Measurements from ENCODE around the gene THBS1. TPM values are rescaled to one million over a fixed set of nuclear protein-coding genes. Genes with fewer than 3 reads are reported as not detected.

Gene THBS1
- polyA plus RNA-seq, 1 donor = 184 TPM

DNA sequence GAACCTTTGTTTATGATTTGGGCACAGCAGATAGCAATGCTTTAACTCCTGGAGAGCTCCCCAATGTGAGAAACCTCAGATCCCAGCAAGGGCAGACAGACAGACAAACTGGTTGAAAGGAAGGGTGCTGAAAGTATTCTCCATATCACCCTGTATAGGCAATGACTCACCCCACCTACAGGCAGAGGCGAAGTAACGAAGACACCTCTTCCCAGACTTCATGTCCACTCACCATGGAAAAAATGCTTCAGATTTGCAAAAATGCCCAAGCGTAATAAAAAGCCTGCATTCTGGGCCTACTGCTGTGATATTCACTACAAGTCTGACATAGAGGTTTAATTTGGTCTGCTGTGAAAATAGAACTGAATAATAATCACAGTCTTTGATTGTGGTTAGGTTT lies 50.5 kb downstream of the THBS1 start:
- DNase-seq = no peak

DNA sequence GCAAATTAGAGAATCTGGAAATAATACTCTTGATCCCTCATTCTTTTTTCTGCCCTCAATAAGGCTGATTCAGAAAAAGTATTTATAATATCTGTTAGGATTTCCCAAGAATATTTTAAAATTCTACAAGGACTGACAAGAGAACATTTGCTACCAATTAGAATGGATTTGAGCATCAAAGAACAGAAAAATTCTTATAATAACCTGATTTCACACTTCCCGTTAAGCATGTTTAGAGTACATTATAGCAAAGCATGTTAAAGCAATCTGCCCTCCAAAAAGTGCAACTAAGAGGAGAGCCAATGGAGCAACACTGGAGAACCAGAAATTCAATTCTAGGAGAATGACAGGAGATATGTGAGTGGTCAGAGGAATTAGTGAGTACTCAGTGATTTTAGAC lies 57.2 kb downstream of the THBS1 start:
- DNase-seq = no peak

- DNase-seq = no peak
Observed at GRCh38 chr15:39639037-39639436, 58.2 kb downstream of the THBS1 start.

- no peak for DNase-seq
Observed at GRCh38 chr15:39640665-39641064, 59.8 kb downstream of the THBS1 start.

DNA sequence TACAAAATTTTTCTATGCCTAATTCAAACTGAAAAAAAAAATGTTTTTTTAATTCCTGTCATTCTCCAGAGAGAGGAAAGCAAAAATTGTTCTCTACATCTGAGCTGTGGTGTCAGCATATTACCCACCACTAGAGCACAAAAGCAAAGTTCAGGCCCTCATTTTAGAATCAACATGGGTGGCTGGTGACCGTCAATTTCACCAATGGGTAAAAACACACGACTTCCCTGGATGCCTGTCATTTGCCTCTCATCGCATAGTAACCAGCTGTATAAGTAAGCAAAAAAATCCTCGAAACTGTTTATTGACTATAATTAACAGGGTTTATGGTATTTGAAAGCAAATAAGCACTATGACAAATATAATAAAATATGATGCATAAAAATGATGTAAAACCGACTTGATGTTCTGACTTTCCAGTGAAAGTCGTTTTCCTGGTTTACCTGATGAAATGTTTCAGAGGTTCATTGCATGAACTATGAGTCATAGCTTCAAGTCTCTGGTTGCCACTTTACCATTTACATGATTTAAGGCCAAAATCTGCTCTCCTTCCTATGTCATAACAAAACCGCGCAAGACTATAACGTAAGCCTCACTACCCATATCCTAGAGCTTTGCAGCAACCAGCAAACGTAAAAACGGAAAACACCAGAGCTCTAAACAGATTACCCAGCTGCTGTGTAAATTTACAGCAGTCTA lies 60.5 kb downstream of the THBS1 start:
- DNase-seq = no peak

- DNase-seq = no peak
Observed at GRCh38 chr15:39642011-39642640, 61.2 kb downstream of the THBS1 start.

DNA sequence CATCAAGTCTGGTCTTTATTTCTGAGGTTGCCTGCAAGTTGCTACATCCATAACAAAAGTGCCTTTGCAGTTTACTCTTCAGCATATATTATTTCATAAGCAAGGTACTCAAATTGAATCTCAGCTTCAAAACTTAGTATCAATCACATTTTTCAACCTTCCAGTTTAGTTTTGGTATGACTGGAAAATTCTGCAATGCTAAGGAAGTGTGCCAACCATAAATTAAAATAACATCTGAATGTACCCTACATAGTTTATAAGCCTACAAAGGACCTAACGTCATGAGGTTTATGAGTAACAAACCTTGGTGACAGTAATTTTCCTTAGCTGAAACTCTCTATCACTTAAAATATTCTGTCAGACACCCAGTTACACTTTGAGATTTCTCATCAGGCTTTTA lies 62.8 kb downstream of the THBS1 start:
- no peak for DNase-seq

GRCh38 chr15:39644136-39644535 lies 63.3 kb downstream of the THBS1 start:
- DNase-seq = no peak

DNA sequence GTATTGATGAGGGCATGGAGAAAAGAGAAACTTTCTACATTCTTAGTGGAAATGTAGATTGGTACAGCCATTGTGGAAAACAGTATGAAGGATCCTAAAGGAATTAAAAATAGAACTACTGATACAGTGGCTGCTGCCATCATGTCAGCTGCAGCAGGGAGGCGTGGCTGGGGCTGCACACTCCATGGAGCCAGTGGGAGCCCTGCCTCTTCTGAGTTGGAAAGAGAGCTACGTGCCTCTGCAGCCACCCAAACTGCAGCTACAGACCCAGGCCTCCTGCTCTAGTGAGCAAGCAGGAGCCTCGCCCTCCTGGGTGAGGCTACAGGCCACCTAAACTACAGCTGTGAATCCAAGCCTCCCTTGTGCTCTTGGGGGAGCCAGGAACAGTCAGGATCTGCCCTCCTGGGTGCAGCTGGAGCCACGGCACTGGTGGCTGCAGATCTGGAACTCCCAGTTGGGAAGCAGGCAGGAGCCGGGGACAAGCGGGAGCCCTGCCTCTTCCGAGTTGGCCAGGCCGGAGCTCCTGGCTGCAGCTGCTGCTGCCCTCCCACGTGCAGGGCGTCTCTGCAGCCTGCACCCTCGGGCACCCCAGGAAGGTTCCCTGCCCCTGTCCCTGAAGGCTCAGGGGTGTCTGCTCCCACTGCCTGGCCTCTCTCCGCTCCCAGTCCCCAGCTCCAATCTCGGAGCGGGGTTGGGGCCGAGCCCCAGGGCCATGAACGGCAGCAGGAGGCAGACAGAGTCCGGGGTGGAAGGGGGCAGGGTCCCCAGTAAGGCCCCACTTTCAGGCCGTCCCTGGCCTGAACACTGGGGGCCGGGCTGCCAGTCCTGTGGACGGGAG lies 64.5 kb downstream of the THBS1 start:
- no peak for DNase-seq

GRCh38 chr15:39645976-39646257 lies 65.0 kb downstream of the THBS1 start:
- no peak for DNase-seq

DNA sequence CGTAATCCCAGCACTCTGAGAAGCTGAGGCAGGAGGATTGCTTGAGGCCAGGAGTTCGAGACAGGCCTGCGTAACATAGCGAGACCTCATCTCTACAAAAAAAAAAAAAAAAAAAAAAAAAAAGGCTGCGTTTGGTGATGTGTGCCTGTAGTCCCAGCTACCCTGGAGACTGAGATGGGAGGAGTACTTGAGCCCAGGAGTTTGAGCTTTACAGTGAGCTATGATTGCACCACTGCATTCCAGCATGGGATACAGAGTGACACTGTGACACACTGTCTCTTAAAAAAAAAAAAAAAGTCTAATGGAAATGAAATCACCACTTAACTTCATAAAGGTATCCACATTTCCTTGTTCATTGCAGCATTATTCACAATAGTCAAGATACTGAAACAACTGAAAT lies 65.5 kb downstream of the THBS1 start:
- no peak for DNase-seq

Other genes with a start within 250 kb of the THBS1 start
- 3.6 TPM for gene FSIP1, start 201.8 kb downstream of the THBS1 start, polyA plus RNA-seq (ENCODE audit: insufficient read length)